ENCODE data around the gene LSAMP.

GRCh38 chr3:115986555-115987207 lies 458.6 kb downstream of the LSAMP start:
- TF ChIP-seq CTCF (IDR thresholded peaks at IDR 0.05): peak in 2 of 4 donors; percentile 11 to 23
- TF ChIP-seq POLR2A (IDR thresholded peaks at IDR 0.05): no peak
